Ishikawa (cell line): ENCODE measurements around the gene PIP.

ENCODE experiments used
- FOXM1 ChIP-seq: IDR thresholded peaks from 2 replicates; pipeline ENCODE4 v1.6.1; 2012; ENCODE audit warnings: low read depth, borderline replicate concordance
- MAX ChIP-seq: IDR thresholded peaks from 2 replicates; pipeline ENCODE4 v1.6.1; 2012
- RAD21 ChIP-seq: IDR thresholded peaks from 2 replicates; pipeline ENCODE4 v1.6.1; 2012; ENCODE audit warnings: low read depth
- TAF1 ChIP-seq: IDR thresholded peaks from 2 replicates; pipeline ENCODE4 v1.6.1; 2012; ENCODE audit warnings: low read depth, mild to moderate bottlenecking
- USF1 ChIP-seq: IDR thresholded peaks from 2 replicates; pipeline ENCODE4 v1.6.1; 2012
- YY1 ChIP-seq: IDR thresholded peaks from 2 replicates; pipeline ENCODE4 v1.6.1; 2012; ENCODE audit warnings: low read depth

DNA sequence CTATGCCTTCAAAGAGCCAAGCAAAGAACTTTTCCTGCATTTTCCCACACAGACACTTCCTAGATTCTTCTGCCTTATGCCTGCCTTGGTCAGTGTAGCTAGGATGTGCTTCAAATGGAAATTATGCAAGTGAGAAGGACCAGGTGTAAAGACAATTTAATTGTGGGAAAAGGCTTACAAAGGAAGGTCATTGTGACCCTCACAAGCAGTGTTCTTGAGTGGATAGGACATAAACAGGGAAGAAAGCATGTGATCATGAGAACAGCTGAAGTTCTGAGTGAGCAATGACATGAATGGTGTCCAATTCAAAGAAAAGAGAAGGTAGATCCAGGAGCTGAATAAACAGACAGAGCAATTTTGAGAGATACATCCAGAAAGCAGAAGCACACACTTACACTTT lies 1.3 kb upstream of the PIP start:
- TF ChIP-seq MAX (no peak), FOXM1 (no peak), YY1 (no peak), RAD21 (no peak), USF1 (no peak), TAF1 (no peak)
